SK-N-MC (cell line): ENCODE data around the gene MYLIP.

Source experiments
- EZH2 ChIP-seq: fragments of 200-600 bp; sonication (generic); IDR thresholded peaks from one replicate; pipeline ENCODE4 v1.6.1; 2017; ENCODE audit warnings: antibody characterized with exemption
- FOXP2 ChIP-seq: optimal IDR thresholded peaks from 2 replicates; pipeline ENCODE3; 2011; ENCODE audit warnings: mild to moderate bottlenecking, moderate library complexity; ENCODE audit not compliant: insufficient read depth; ENCODE audit errors: extremely low read length, control extremely low read depth
- POLR2AphosphoS5 ChIP-seq: IDR thresholded peaks from 2 replicates; pipeline ENCODE4 v1.6.1; 2012; ENCODE audit warnings: mild to moderate bottlenecking, low read depth, low read length, borderline replicate concordance

DNA sequence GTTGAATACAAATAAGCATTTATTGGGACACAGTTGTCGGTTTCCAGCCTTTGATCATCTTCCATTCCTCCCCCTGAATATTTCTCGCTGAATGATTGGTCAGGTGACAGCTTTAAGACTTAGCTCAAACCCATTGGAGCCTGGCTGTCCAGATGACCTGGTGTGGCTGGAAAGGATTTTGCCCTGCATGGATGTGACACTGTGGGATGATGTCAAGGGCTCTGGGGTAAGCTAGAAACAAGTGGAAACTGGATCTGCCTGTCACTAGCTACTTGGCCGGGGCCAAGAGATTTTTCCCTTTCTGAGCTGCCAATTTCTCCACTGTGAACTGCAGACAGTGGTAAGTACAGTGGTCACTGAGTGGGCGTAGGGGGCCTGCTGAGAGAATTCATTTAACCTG, 41.9 kb upstream of the MYLIP start:
- no peak for TF ChIP-seq EZH2
- no peak for TF ChIP-seq POLR2AphosphoS5
- no peak for TF ChIP-seq FOXP2
